Muscle layer of duodenum (tissue), 2 donors: ENCODE data around the gene SP5.
"Not testable (repeated sequence)": the region's sequence is repeated elsewhere in the genome, so short reads cannot be mapped to it uniquely, and the experiment has no call there.

Source experiments
- H3K27ac ChIP-seq: one replicate; pipeline ENCODE4 v1.7.0; 2013; ENCODE audit warnings: mild to moderate bottlenecking, low read length
- H3K27me3 ChIP-seq: one replicate; pipeline ENCODE4 v1.7.0; 2013; ENCODE audit warnings: low read depth, mild to moderate bottlenecking, control low read depth, low read length
- H3K36me3 ChIP-seq, 2 donors: one replicate each; pipeline ENCODE4 v1.7.0; 2013; ENCODE audit warnings: low read length in 2 of 2, control low read depth in 1 of 2, mild to moderate bottlenecking in 1 of 2; ENCODE audit not compliant: insufficient read depth in 2 of 2, control insufficient read depth in 1 of 2
- H3K4me1 ChIP-seq, 2 donors: one replicate each; pipeline ENCODE4 v1.7.0; 2013; ENCODE audit warnings: low read length in 2 of 2, mild to moderate bottlenecking in 2 of 2, control low read depth in 1 of 2, moderate library complexity in 1 of 2; ENCODE audit not compliant: insufficient read depth in 2 of 2, control insufficient read depth in 1 of 2
- H3K4me3 ChIP-seq, 2 donors: one replicate each; pipeline ENCODE4 v1.7.0; 2013; ENCODE audit warnings: low read length in 2 of 2, low read depth in 1 of 2, mild to moderate bottlenecking in 1 of 2
- H3K9me3 ChIP-seq, 2 donors: one replicate each; pipeline ENCODE4 v1.7.0; 2013; ENCODE audit warnings: low read length in 2 of 2, control low read depth in 1 of 2, mild to moderate bottlenecking in 1 of 2; ENCODE audit not compliant: control insufficient read depth in 1 of 2
- donor health status: healthy.

The SP5 gene

DNA sequence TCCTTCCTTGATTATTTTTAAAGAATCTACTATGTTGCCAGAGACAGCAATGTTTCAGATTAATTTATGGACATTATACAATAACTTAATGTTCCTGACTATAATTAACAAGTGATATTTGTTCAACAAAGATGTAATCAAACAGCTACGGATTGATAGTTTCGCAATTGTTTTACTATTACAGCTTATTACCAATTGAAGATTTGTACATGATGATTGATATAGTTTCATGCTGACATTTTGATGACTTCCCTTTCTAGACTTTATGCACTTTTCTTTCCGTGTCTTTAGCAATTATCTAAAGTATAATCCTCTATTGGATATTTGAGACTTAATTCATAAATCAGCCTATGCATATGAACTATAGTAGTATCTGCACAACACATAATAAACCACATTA, 6.5 kb downstream of the SP5 start:
- H3K4me1 ChIP-seq, result peaks cover 3 to 8% of the 10 kb centered on the region in 2 donors
- H3K36me3 ChIP-seq, result no peaks in the 10 kb centered on the region
- no peak overlapping the region for H3K27ac ChIP-seq
- H3K4me3 ChIP-seq, result no peak overlapping the region
- no peaks in the 10 kb centered on the region for H3K9me3 ChIP-seq
- peaks cover 19% of the 10 kb centered on the region for H3K27me3 ChIP-seq

DNA sequence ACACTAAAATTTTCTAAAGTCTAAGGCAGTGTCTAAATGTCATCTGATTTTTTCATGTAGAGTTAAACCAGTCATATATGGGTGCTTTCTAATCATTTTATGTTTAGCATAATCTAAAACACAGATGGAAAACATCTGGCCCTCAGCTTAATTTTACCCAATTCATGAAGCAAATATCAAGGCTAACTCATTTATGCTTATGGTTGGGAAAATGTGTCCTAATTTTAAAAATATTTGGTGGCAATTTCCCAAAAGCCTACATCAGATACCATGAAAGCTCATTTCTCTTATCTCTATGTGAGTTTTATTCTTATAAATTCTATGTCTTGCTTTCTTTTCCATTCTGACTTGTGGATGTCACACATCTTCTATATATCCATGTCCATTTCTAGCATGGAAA, 7.2 kb downstream of the SP5 start:
- Histone ChIP-seq H3K36me3 (no peaks in the 10 kb centered on the region), H3K9me3 (no peaks in the 10 kb centered on the region), H3K4me3 (no peak overlapping the region), H3K27ac (no peak overlapping the region), H3K4me1 (peaks cover 2% of the 10 kb centered on the region in 2 donors), H3K27me3 (peaks cover 12% of the 10 kb centered on the region)

DNA sequence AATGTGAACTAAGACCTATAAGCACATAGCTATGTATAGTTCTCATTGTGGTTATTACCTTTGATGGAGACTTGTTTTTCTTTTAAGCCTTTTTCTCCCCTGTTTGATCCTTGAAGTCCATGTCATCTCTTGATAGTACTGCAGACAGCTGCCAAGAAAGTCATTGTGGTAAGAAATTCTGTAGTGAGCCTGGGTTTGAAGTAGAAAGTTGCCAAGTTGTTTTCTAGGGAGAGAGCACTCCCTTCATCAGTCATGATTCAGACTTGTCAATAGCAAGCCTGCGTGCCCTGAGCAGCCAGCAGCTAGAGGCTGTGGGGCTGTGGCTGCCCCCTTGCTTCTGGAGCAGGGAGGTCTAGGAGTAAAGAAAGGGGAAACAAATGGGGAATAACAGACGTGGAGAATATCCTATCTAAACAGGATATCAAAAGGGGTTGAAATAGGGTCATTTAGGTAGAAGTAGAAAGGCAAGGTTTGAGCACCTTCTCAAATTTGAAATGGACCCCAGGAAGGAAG, 8.4 kb downstream of the SP5 start:
- H3K9me3 ChIP-seq, result no peaks in the 10 kb centered on the region
- H3K4me3 ChIP-seq, result no peak overlapping the region
- no peaks in the 10 kb centered on the region for H3K36me3 ChIP-seq
- H3K27me3 ChIP-seq, result peaks cover 2% of the 10 kb centered on the region
- no peaks in the 10 kb centered on the region for H3K4me1 ChIP-seq
- no peak overlapping the region for H3K27ac ChIP-seq

DNA sequence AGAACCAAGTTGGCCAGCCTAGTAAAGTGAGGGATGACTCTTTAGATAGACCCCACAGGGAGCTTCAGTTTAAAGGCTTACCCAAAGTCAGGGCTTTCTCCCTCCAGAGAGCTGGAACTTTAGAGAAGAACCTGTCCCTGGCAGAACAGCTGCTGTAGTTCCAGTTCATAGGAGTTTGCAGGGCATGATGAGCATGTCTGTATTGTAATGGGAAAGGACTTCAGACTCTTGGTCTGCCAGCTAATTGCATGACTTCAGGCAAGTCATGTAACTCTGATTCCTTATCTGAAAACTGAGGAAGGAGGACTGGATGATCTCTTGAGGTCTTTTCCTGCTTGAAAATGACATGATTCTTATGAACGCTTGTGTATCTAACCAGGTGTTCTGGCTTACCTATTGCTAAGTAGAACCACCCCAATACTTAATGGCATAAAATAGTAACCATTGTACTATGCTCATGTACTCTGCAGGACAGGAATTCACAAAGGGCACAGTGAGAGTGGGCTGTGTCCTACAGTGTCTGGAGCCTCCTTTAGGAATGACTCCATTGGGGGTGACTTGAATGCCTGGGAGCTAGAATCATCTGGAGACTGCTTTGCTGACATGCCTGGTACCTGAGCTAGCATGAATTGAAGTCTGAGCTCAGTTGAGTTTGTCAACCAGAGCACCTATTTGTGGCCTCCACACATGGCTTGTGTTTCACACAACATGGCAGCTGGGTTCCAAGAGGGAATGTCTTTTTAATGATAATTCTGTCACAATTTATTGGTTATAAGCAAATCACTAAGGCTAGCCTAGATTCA, 18.9 kb downstream of the SP5 start:
- no peak overlapping the region for H3K27ac ChIP-seq
- H3K4me3 ChIP-seq, result no peak overlapping the region
- H3K36me3 ChIP-seq, result no peaks in the 10 kb centered on the region
- no peaks in the 10 kb centered on the region for H3K4me1 ChIP-seq
- H3K27me3 ChIP-seq, result no peaks in the 10 kb centered on the region
- peaks cover 0 to 5% of the 10 kb centered on the region in 2 donors for H3K9me3 ChIP-seq

GRCh38 chr2:170734601-170735000, 19.5 kb downstream of the SP5 start:
- H3K9me3 ChIP-seq, H3K27ac ChIP-seq, H3K36me3 ChIP-seq, H3K27me3 ChIP-seq, H3K4me3 ChIP-seq, H3K4me1 ChIP-seq: not testable (repeated sequence)

- H3K4me3 ChIP-seq, result no peak overlapping the region
- no peak overlapping the region for H3K27ac ChIP-seq
- H3K9me3 ChIP-seq, result peaks cover 0 to 5% of the 10 kb centered on the region in 2 donors
- no peaks in the 10 kb centered on the region for H3K27me3 ChIP-seq
- H3K4me1 ChIP-seq, result no peaks in the 10 kb centered on the region
- H3K36me3 ChIP-seq, result no peaks in the 10 kb centered on the region
Measured at GRCh38 chr2:170736628-170737027, 21.5 kb downstream of the SP5 start.

DNA sequence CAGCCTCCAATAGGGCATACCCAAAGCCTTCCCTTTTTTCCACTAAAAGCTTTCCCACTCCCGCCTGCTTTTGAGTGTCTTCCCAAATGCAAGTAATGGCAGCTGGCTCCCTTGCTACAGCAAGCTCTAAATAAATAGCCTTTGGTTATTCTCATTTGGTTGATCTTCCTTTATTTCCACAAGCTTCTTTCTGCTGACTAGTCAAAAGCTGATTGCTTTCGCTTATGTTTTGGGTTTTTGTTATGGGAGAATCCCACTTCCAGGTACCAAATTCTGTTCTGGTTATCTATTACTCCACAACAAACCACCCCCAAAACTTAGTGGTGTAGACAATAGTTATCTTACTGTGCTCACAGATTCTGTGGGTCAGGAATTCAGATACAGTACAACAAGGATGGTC, 22.3 kb downstream of the SP5 start:
- no peak overlapping the region for H3K4me3 ChIP-seq

DNA sequence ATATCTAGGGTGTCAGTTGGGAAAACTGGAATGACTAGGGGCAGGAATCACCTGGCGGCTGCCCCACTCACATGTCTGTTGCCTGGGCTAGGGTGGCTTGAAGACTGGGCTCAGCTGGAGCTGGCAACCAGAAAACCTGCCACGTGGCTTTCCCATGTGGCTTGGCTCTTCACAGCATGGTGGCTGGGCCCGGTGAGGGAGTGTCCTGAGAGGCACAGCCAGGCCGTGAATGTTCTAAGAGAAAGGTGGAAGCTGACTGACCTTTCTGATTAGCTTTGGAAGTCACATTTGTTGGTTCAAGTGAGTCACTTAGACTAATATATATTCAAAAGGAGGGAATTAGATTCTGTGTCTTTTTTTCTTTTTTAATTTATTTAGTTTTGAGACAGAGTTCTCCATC, 22.7 kb downstream of the SP5 start:
- Histone ChIP-seq H3K9me3 (peaks cover 0 to 5% of the 10 kb centered on the region in 2 donors), H3K27me3 (no peaks in the 10 kb centered on the region), H3K27ac (no peak overlapping the region), H3K4me1 (no peaks in the 10 kb centered on the region), H3K36me3 (no peaks in the 10 kb centered on the region), H3K4me3 (no peak overlapping the region)

More for the DNA sequence above, 22.3 kb downstream of the SP5 start:
- H3K27me3 ChIP-seq, result no peaks in the 10 kb centered on the region
- H3K9me3 ChIP-seq, result peaks cover 0 to 5% of the 10 kb centered on the region in 2 donors
- H3K4me1 ChIP-seq, result no peaks in the 10 kb centered on the region
- H3K36me3 ChIP-seq, result no peaks in the 10 kb centered on the region
- no peak overlapping the region for H3K27ac ChIP-seq

DNA sequence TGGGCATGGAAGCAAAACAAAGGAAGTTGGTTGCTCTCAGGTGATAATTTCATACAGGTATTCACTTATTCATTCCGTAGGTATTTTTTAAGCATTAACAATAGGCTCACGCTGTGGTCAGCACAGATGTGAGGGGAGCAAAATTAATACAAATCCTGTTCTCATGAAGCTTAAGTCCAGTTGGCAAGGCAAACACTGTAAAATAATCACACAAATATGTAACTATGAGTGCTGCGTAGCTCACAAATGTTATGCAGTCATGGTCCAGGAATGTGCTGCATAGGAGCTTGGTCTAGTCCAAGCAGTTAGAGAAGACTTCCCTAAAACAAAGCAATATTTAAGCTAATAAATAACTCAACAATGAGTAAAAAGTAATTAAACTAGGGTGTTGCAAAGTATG, 23.9 kb downstream of the SP5 start:
- Histone ChIP-seq H3K27me3 (no peaks in the 10 kb centered on the region), H3K27ac (no peak overlapping the region), H3K4me3 (no peak overlapping the region), H3K4me1 (no peaks in the 10 kb centered on the region), H3K9me3 (peaks cover 0 to 5% of the 10 kb centered on the region in 2 donors), H3K36me3 (no peaks in the 10 kb centered on the region)

- Histone ChIP-seq H3K4me1 (no peaks in the 10 kb centered on the region), H3K27ac (no peak overlapping the region), H3K4me3 (no peak overlapping the region), H3K27me3 (no peaks in the 10 kb centered on the region), H3K36me3 (no peaks in the 10 kb centered on the region), H3K9me3 (peaks cover 0 to 5% of the 10 kb centered on the region in 2 donors)
Measured at GRCh38 chr2:170739507-170740046, 24.4 kb downstream of the SP5 start.

DNA sequence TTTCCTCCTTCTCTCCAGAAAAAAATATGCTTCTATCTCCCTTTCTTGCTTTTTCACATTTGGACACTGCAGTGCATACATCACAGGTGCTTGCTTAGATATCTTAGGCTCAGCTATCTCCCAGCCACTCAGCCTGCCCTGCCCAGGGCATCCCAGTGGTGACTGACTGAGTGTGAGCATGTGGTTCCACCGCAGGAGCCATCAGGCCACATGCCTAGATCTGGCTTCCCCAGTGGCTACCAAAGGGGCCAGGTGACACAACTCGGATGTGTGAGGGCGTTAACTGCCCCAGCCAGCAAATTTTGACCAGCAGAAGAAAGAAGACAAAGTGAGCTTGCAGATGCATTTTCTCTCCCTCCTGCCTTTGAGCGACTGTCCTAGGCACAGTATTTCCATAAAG, 25.5 kb downstream of the SP5 start:
- H3K36me3 ChIP-seq, result no peaks in the 10 kb centered on the region
- H3K27me3 ChIP-seq, result no peaks in the 10 kb centered on the region
- H3K9me3 ChIP-seq, result peaks cover 0 to 5% of the 10 kb centered on the region in 2 donors
- H3K4me1 ChIP-seq, result no peaks in the 10 kb centered on the region
- no peak overlapping the region for H3K27ac ChIP-seq
- no peak overlapping the region for H3K4me3 ChIP-seq
